GM18505 (cell line): Measurements from ENCODE around the gene KDM2A.

Experiments
- ATAC-seq: cut with Tn5 transposase; IDR thresholded peaks from one replicate; pipeline ENCODE4 v1.9.1; 2021; ENCODE audit not compliant: unreplicated experiment
- POLR2A ChIP-seq: IDR thresholded peaks from 4 replicates; pipeline ENCODE4 v1.6.1; 2011; ENCODE audit warnings: borderline replicate concordance; ENCODE audit not compliant: insufficient read depth, insufficient read length; ENCODE audit errors: extremely low read depth

KDM2A gene

GRCh38 chr11:67118801-67119584 lies at the start of gene KDM2A:
Gene KDM2A, plus strand, starts transcription at chr11:67119263. Its CDS starts 2,054 bp downstream, at chr11:67121317.
- peak; percentile 65 for TF ChIP-seq POLR2A
- ATAC-seq = peak; percentile 66

GRCh38 chr11:67071420-67072284 lies 47.4 kb upstream of the KDM2A start:
- TF ChIP-seq POLR2A = no peak
- no peak for ATAC-seq

GRCh38 chr11:67072295-67072694 lies 46.8 kb upstream of the KDM2A start:
- no peak for TF ChIP-seq POLR2A
- no peak for ATAC-seq

- TF ChIP-seq POLR2A = no peak
- ATAC-seq = no peak
Observed at GRCh38 chr11:67073908-67074307, 45.2 kb upstream of the KDM2A start.

GRCh38 chr11:67076202-67076601 lies 42.9 kb upstream of the KDM2A start:
- TF ChIP-seq POLR2A = no peak
- ATAC-seq = no peak

GRCh38 chr11:67079065-67079705 lies 39.9 kb upstream of the KDM2A start:
- ATAC-seq = no peak
- no peak for TF ChIP-seq POLR2A

- no peak for TF ChIP-seq POLR2A
Observed at GRCh38 chr11:67082071-67082791, 36.8 kb upstream of the KDM2A start.

GRCh38 chr11:67083786-67084366 lies 35.2 kb upstream of the KDM2A start:
- ATAC-seq = no peak

More at GRCh38 chr11:67082071-67082791, 36.8 kb upstream of the KDM2A start:
- ATAC-seq = no peak

GRCh38 chr11:67085617-67086016 lies 33.4 kb upstream of the KDM2A start:
- no peak for ATAC-seq
- TF ChIP-seq POLR2A = no peak

More at GRCh38 chr11:67083786-67084366, 35.2 kb upstream of the KDM2A start:
- TF ChIP-seq POLR2A = no peak

- TF ChIP-seq POLR2A = no peak
- ATAC-seq = no peak
Observed at GRCh38 chr11:67090717-67091116, 28.3 kb upstream of the KDM2A start.

GRCh38 chr11:67095214-67095507 lies 23.9 kb upstream of the KDM2A start:
- no peak for ATAC-seq
- no peak for TF ChIP-seq POLR2A

GRCh38 chr11:67098799-67099429 lies 20.1 kb upstream of the KDM2A start:
- TF ChIP-seq POLR2A = no peak
- ATAC-seq = no peak
